ENCODE data around the gene KAT8. TPM values are rescaled to one million over a fixed set of nuclear protein-coding genes. Genes with fewer than 3 reads are reported as not detected.

KAT8 gene
- total RNA-seq, 1 experiment from 2014 or later = 44.9 TPM

DNA sequence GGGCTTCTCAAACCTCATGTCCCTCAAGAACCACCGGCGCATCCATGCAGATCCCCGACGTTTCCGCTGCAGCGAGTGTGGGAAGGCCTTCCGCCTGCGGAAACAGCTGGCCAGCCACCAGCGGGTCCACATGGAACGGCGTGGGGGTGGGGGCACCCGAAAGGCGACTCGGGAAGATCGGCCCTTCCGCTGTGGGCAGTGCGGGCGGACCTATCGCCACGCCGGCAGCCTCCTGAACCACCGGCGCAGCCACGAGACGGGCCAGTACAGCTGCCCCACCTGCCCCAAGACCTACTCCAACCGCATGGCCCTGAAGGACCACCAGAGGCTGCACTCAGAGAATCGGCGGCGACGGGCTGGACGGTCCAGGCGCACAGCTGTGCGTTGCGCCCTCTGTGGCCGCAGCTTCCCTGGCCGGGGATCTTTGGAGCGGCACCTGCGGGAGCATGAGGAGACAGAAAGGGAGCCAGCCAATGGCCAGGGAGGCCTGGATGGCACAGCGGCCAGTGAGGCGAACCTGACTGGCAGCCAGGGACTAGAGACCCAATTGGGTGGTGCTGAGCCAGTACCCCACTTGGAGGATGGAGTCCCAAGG lies 37.3 kb upstream of the KAT8 start:
- no peaks in the 10 kb centered on the region for H3K27me3 ChIP-seq (ENCODE audit: insufficient read depth, low read length)
- no peak for TF ChIP-seq REST (IDR thresholded peaks at IDR 0.05; ENCODE audit: low read depth)
- no peak for TF ChIP-seq SP1 (IDR thresholded peaks at IDR 0.05; ENCODE audit: low read depth)
- no peak for TF ChIP-seq ZFX (IDR thresholded peaks at IDR 0.05)
- no peak for TF ChIP-seq EGR1 (IDR thresholded peaks at IDR 0.05; ENCODE audit: low read depth)
- TF ChIP-seq, protein P1, sequence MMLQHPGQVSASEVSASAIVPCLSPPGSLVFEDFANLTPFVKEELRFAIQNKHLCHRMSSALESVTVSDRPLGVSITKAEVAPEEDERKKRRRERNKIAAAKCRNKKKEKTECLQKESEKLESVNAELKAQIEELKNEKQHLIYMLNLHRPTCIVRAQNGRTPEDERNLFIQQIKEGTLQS (IDR thresholded peaks at IDR 0.05) = no peak
- no peak for TF ChIP-seq EZH2 (IDR thresholded peaks at IDR 0.05)
- no peak for TF ChIP-seq POLR2A (IDR thresholded peaks at IDR 0.05; ENCODE audit: borderline replicate concordance, extremely low read depth, insufficient read depth, insufficient read length)
- no peak for TF ChIP-seq ZNF274 (IDR thresholded peaks at IDR 0.05; ENCODE audit: low read depth, low read length)
- TF ChIP-seq SRF (IDR thresholded peaks at IDR 0.05; ENCODE audit: low read depth) = no peak
- no peak for TF ChIP-seq ZBTB33 (IDR thresholded peaks at IDR 0.05; ENCODE audit: extremely low read depth, insufficient replicate concordance, low read length)
- H3K4me2 ChIP-seq (ENCODE audit: low read length) = no peak overlapping the region
- ChIA-PET POLR2A (no interaction called here), RAD21 (ENCODE audit: low non-redundant PET in 1 of 2, low total read pairs in 2 of 2, uncharacterized antibody in 2 of 2, unreplicated experiment in 2 of 2) (no interaction called here), CTCF (no interaction called here)
- H4K20me1 ChIP-seq (ENCODE audit: insufficient read depth) = no peaks in the 10 kb centered on the region
- no TSS peak for BruUV-seq (replicated peaks)
- H3K4me3 ChIP-seq (replicated peaks in 1 of 2; ENCODE audit: low read depth in 1 of 2, low read length in 2 of 2) = no peak overlapping the region
- peaks cover 3 to 16% of the 10 kb centered on the region in 2 experiments; a peak in 2 of 4 replicates for H3K4me1 ChIP-seq (ENCODE audit: control insufficient read depth in 1 of 2, insufficient read depth in 2 of 2, low read length in 2 of 2)
- H2AFZ ChIP-seq (ENCODE audit: low read depth, low read length, poor library complexity, severe bottlenecking) = no peak overlapping the region
- no peaks in the 10 kb centered on the region for H3K9me3 ChIP-seq (ENCODE audit: control insufficient read depth in 1 of 2, insufficient read depth in 1 of 2, low read depth in 1 of 2, low read length in 2 of 2)
- intact Hi-C loops (cut with micrococcal nuclease) = no loop called here
- ATAC-seq (no peak), DNase-seq (ENCODE audit: low read depth, low spot score) (no peak)
- H3K9ac ChIP-seq (ENCODE audit: low read length) = no peak overlapping the region
- H3K9me2 ChIP-seq (ENCODE audit: insufficient read depth) = no peaks in the 10 kb centered on the region
- peaks cover 19 to 42% of the 10 kb centered on the region in 2 experiments for H3K36me3 ChIP-seq (ENCODE audit: control insufficient read depth in 1 of 2, insufficient read depth in 2 of 2, low read length in 2 of 2)
- no peak overlapping the region for H3K27ac ChIP-seq (ENCODE audit: low read depth, low read length)
- H3K79me2 ChIP-seq (ENCODE audit: insufficient read depth, low read length) = peaks cover 29% of the 10 kb centered on the region
